Measurements from ENCODE around the gene CELSR3.

DNA sequence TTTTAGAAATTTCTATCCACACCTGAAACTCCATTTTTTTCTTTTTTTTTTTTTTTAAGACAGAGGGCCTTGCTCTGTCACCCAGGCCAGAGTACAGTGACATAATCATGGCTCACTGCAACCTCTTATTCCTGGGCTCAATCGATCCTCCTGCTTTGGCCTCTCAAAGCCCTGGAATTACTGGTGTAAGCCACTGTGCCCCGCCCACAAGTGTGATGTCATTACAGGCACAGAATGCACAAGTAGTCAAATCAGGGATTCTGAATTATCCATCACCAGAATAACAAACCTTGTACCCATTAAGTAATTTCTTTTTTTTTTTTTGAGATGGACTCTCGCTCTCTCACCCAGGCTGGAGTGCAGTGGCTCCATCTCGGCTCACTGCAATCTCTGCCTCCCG lies 55.2 kb downstream of the CELSR3 start:
- no peak for TF ChIP-seq HOXB13 (CRISPR knock-in tag; IDR thresholded peaks at IDR 0.05; ENCODE audit: low read depth)
- no peak for TF ChIP-seq EP300 (IDR thresholded peaks at IDR 0.05)

All from A549 (cell line).